H1 (cell line): ENCODE results near the gene GREB1. TPM values are rescaled to one million over a fixed set of nuclear protein-coding genes. Genes with fewer than 3 reads are reported as not detected.

ENCODE experiments used
- CTCF ChIA-PET: fragments of 300-600 bp; sonication (Branson Sonifier 250); formaldehyde crosslinking; loops from one replicate; lab custom pipeline; 2021; ENCODE audit not compliant: partially characterized antibody; lab: Charles Lee
- POLR2A ChIA-PET: fragments of 300-600 bp; sonication (Branson Sonifier 250); formaldehyde crosslinking; loops from one replicate; lab custom pipeline; 2021; ENCODE audit warnings: inconsistent platforms; ENCODE audit not compliant: partially characterized antibody; lab: Charles Lee
- DNase-seq, 2 experiments: peaks; one replicate each; pipeline versions ENCODE4 v3.0.0 to v3.0.0-alpha.2; 2010 to 2022; ENCODE audit warnings: low spot score in 2 of 2, low read depth in 1 of 2, mixed read lengths in 1 of 2
- FAIRE-seq: peaks from 2 replicates; lab custom pipeline; 2011; peaks lifted over from hg19 to GRCh38; lab: Jason Lieb, UNC
- H2AFZ ChIP-seq: 2 replicates; pipeline ENCODE4 v1.8.1; 2012; ENCODE audit warnings: low read length, inconsistent platforms
- H2AK5ac ChIP-seq: 2 replicates; pipeline ENCODE4 v1.6.1; 2013; ENCODE audit warnings: low read depth, low read length
- H2BK120ac ChIP-seq: replicated peaks from 2 replicates; pipeline ENCODE3; 2013; ENCODE audit warnings: low read depth, low read length, inconsistent platforms
- H2BK12ac ChIP-seq: 2 replicates; pipeline ENCODE4 v1.6.1; 2013; ENCODE audit warnings: low read depth, low read length
- H2BK15ac ChIP-seq: 2 replicates; pipeline ENCODE4 v1.6.1; 2013; ENCODE audit warnings: low read length
- H2BK20ac ChIP-seq: 2 replicates; pipeline ENCODE4 v1.6.1; 2013; ENCODE audit warnings: low read length
- H2BK5ac ChIP-seq: 2 replicates; pipeline ENCODE4 v1.6.1; 2013; ENCODE audit warnings: low read depth, low read length
- H3K14ac ChIP-seq: 2 replicates; pipeline ENCODE4 v1.6.1; 2013; ENCODE audit warnings: inconsistent platforms; ENCODE audit not compliant: insufficient read length
- H3K18ac ChIP-seq: 2 replicates; pipeline ENCODE4 v1.6.1; 2013; ENCODE audit warnings: low read length; ENCODE audit errors: extremely low read depth
- H3K23ac ChIP-seq: 2 replicates; pipeline ENCODE4 v1.6.1; 2013; ENCODE audit warnings: inconsistent platforms; ENCODE audit not compliant: insufficient read length
- H3K23me2 ChIP-seq: 2 replicates; pipeline ENCODE4 v1.6.1; 2013; ENCODE audit warnings: low read depth, low read length
- H3K27ac ChIP-seq: 2 replicates; pipeline ENCODE4 v1.6.1; 2011; ENCODE audit warnings: low read depth, low read length, inconsistent platforms
- H3K27me3 ChIP-seq, 4 experiments: replicated peaks in 1 of 4; 1 replicate in 1 of 4; 2 replicates in 3 of 4; pipeline versions ENCODE4 v1.6.1 to v1.8.1; 2011 to 2013; ENCODE audit warnings: low read length in 3 of 4, mild to moderate bottlenecking in 3 of 4, inconsistent platforms in 2 of 4, mixed read lengths in 2 of 4, moderate library complexity in 1 of 4; ENCODE audit not compliant: control insufficient read depth in 3 of 4, insufficient read depth in 3 of 4; ENCODE audit errors: extremely low read depth in 1 of 4
- H3K36me3 ChIP-seq, 4 experiments: 2 replicates each; pipeline versions ENCODE4 v1.6.1 to v1.8.1; 2011 to 2013; ENCODE audit warnings: mild to moderate bottlenecking in 4 of 4, low read length in 3 of 4, moderate library complexity in 2 of 4, control low read depth in 1 of 4, inconsistent platforms in 1 of 4; ENCODE audit not compliant: insufficient read depth in 4 of 4, control insufficient read depth in 2 of 4
- H3K4ac ChIP-seq: replicated peaks from 2 replicates; pipeline ENCODE3; 2013; ENCODE audit warnings: low read length, low read depth, mixed read lengths, inconsistent platforms; ENCODE audit not compliant: insufficient read length
- H3K4me1 ChIP-seq, 4 experiments: replicated peaks in 1 of 4; 1 replicate in 1 of 4; 2 replicates in 3 of 4; pipeline versions ENCODE4 v1.6.1 to v1.8.1; 2011 to 2013; ENCODE audit warnings: low read length in 3 of 4, inconsistent platforms in 2 of 4, mixed read lengths in 1 of 4; ENCODE audit not compliant: insufficient read depth in 4 of 4, control insufficient read depth in 3 of 4
- H3K4me2 ChIP-seq, 2 experiments: 2 replicates each; pipeline versions ENCODE4 v1.6.1 to v1.8.1; 2011 to 2013; ENCODE audit warnings: low read depth in 2 of 2, low read length in 2 of 2, control low read depth in 1 of 2, inconsistent platforms in 1 of 2, mild to moderate bottlenecking in 1 of 2; ENCODE audit not compliant: insufficient read depth in 1 of 2
- H3K4me3 ChIP-seq, 4 experiments: fragments of 200-600, 300-600 bp in 1 of 4; sonication (generic), shearing (Covaris generic), sonication (Bioruptor Twin) in 1 of 4; 2 replicates each; pipeline versions ENCODE4 v1.5.1 to v1.8.1; 2011 to 2016; ENCODE audit warnings: low read length in 4 of 4, low read depth in 3 of 4, control low read depth in 2 of 4, inconsistent platforms in 2 of 4, mild to moderate bottlenecking in 2 of 4, mixed read lengths in 1 of 4, moderate library complexity in 1 of 4; ENCODE audit not compliant: insufficient read depth in 2 of 4; ENCODE audit errors: extremely low read depth in 1 of 4
- H3K56ac ChIP-seq: replicated peaks from 2 replicates; pipeline ENCODE3; 2013; ENCODE audit warnings: low read depth, mild to moderate bottlenecking, mixed read lengths, low read length, inconsistent platforms; ENCODE audit not compliant: insufficient read length
- H3K79me1 ChIP-seq: 2 replicates; pipeline ENCODE4 v1.6.1; 2013; ENCODE audit warnings: low read depth, low read length, control low read depth
- H3K79me2 ChIP-seq, 2 experiments: 2 replicates each; pipeline versions ENCODE4 v1.6.1 to v1.8.1; 2012 to 2013; ENCODE audit warnings: low read length in 2 of 2, mild to moderate bottlenecking in 2 of 2, inconsistent platforms in 1 of 2; ENCODE audit not compliant: insufficient read depth in 2 of 2, control insufficient read depth in 1 of 2
- H3K9ac ChIP-seq, 4 experiments: replicated peaks in 1 of 4; 1 replicate in 1 of 4; 2 replicates in 3 of 4; pipeline versions ENCODE4 v1.6.1 to v1.8.1; 2011 to 2013; ENCODE audit warnings: low read depth in 3 of 4, low read length in 3 of 4, control low read depth in 2 of 4, mild to moderate bottlenecking in 2 of 4, moderate library complexity in 2 of 4, inconsistent platforms in 1 of 4; ENCODE audit errors: extremely low read depth in 1 of 4
- H3K9me3 ChIP-seq, 2 experiments: 2 replicates each; pipeline versions ENCODE4 v1.6.1 to v1.8.1; 2012 to 2013; ENCODE audit warnings: mild to moderate bottlenecking in 2 of 2, moderate library complexity in 2 of 2, control low read depth in 1 of 2, inconsistent platforms in 1 of 2, low read depth in 1 of 2, low read length in 1 of 2, mixed read lengths in 1 of 2; ENCODE audit not compliant: insufficient read depth in 2 of 2
- H4K20me1 ChIP-seq, 2 experiments: replicated peaks in 1 of 2; 2 replicates each; pipeline versions ENCODE3 to v1.8.1; 2011 to 2013; ENCODE audit warnings: inconsistent platforms in 2 of 2, low read length in 2 of 2, mild to moderate bottlenecking in 1 of 2; ENCODE audit not compliant: insufficient read depth in 2 of 2, control insufficient read depth in 1 of 2
- H4K5ac ChIP-seq: 2 replicates; pipeline ENCODE4 v1.6.1; 2013; ENCODE audit warnings: low read length, low read depth, mixed read lengths, inconsistent platforms; ENCODE audit not compliant: insufficient read length
- H4K8ac ChIP-seq: 2 replicates; pipeline ENCODE4 v1.8.0; 2013; ENCODE audit warnings: mild to moderate bottlenecking, moderate library complexity, low read length, inconsistent platforms; ENCODE audit not compliant: insufficient read depth; ENCODE audit errors: extremely low read depth
- H4K91ac ChIP-seq: replicated peaks from 2 replicates; pipeline ENCODE3; 2013; ENCODE audit warnings: low read length, mixed read lengths, inconsistent platforms; ENCODE audit not compliant: insufficient read length
- ASH2L ChIP-seq: fragments of 200-600, 300-600 bp; sonication (generic); IDR thresholded peaks from one replicate; pipeline ENCODE4 v1.7.1; 2017; ENCODE audit warnings: low read length
- ATF2 ChIP-seq: IDR thresholded peaks from 2 replicates; pipeline ENCODE4 v1.6.1; 2012; ENCODE audit warnings: low read length, inconsistent platforms
- ATF3 ChIP-seq: IDR thresholded peaks from 2 replicates; pipeline ENCODE4 v1.6.1; 2011; ENCODE audit warnings: low read depth, mild to moderate bottlenecking, low read length; ENCODE audit not compliant: insufficient read depth
- CHD2 ChIP-seq: IDR thresholded peaks from 2 replicates; pipeline ENCODE4 v1.6.1; 2012; ENCODE audit warnings: low read length, improper control_type of control experiment
- CTBP2 ChIP-seq: IDR thresholded peaks from 2 replicates; pipeline ENCODE4 v1.7.0; 2011; ENCODE audit warnings: borderline replicate concordance, mild to moderate bottlenecking, moderate library complexity, mixed read lengths, low read length; ENCODE audit not compliant: insufficient read depth, insufficient read length
- E2F6 ChIP-seq: IDR thresholded peaks from 2 replicates; pipeline ENCODE4 v1.6.1; 2012; ENCODE audit warnings: inconsistent platforms
- JUN ChIP-seq: IDR thresholded peaks from 2 replicates; pipeline ENCODE4 v1.6.1; 2011; ENCODE audit warnings: low read depth, mild to moderate bottlenecking, improper control_type of control experiment, low read length
- KDM1A ChIP-seq: fragments of 200-600, 300-600 bp; sonication (generic); IDR thresholded peaks from 2 replicates; pipeline ENCODE4 v1.7.1; 2016; ENCODE audit warnings: mild to moderate bottlenecking, low read length, borderline replicate concordance
- MAFK ChIP-seq: IDR thresholded peaks from 2 replicates; pipeline ENCODE4 v1.6.1; 2012; ENCODE audit warnings: low read depth, mild to moderate bottlenecking, improper control_type of control experiment, low read length
- POU5F1 ChIP-seq: IDR thresholded peaks from 2 replicates; pipeline ENCODE4 v1.6.1; 2011; ENCODE audit warnings: low read depth, mild to moderate bottlenecking, low read length, moderate library complexity
- WGBS, 2 experiments: shearing (Covaris generic) in 1 of 2; methylation state at CpG; one replicate each; pipeline versions ENCODE4 v1.1.6 to v1.1.7; 2013 to 2015; ENCODE audit warnings: low lambda C conversion rate in 2 of 2, mixed read lengths in 2 of 2, inconsistent platforms in 1 of 2, low coverage in 1 of 2, missing lambda C conversion rate in 1 of 2; ENCODE audit not compliant: insufficient replicate concordance in 2 of 2, insufficient coverage in 1 of 2, insufficient read length in 1 of 2; ENCODE audit errors: extremely low coverage in 1 of 2, missing lambda C conversion rate in 1 of 2; 5-methylcytosine and 5-hydroxymethylcytosine counted together
- polyA plus RNA-seq, 7 experiments: library from polyadenylated mRNA; depleted of rRNA in 3 of 7; stranded (reverse) in 5 of 7; unstranded in 2 of 7; fragments of >200 nt in 5 of 7; fragments of 200-250 nt in 2 of 7; gene quantifications; 1 replicate in 5 of 7; 2 replicates in 1 of 7; 4 replicates in 1 of 7; pipeline versions ENCODE4 v1.2.1 to v1.2.3, GENCODE V29; 2011 to 2013; ENCODE audit warnings: missing spikeins in 2 of 7, mixed read lengths in 2 of 7
- total RNA-seq: library from RNA; stranded (reverse); fragmentation: NEBNext Ultra II Directional; extraction: Animal tissue kit (Norgen Biotek cat#: 25700); gene quantifications from 2 replicates; pipeline ENCODE4 v1.2.1, GENCODE V29; 2021

GREB1 gene
- total and polyA plus RNA-seq, 2 of the 8 experiments (the other 6 are each of a cell fraction or from before 2014, with no cell fraction given) = 7.9 to 43.4 TPM

- DNase-seq (no peak), FAIRE-seq (no peak)
- H3K4me2 ChIP-seq = no peak overlapping the region
- no peak overlapping the region for H4K8ac ChIP-seq
- H3K56ac ChIP-seq = no peak overlapping the region
- H3K36me3 ChIP-seq = peaks cover 0 to 10% (median 6%) of the 10 kb centered on the region in 4 experiments; a peak in 5 of 8 replicates
- H2BK12ac ChIP-seq = no peak overlapping the region
- no peak overlapping the region for H3K4ac ChIP-seq
- no peak overlapping the region for H2BK5ac ChIP-seq
- POLR2A ChIA-PET = no interaction called here
- H3K18ac ChIP-seq = no peak overlapping the region
- H3K4me3 ChIP-seq = no peak overlapping the region
- no peak overlapping the region for H2AK5ac ChIP-seq
- no peak overlapping the region for H3K27ac ChIP-seq
- peaks cover 0 to 6% of the 10 kb centered on the region in 2 experiments for H4K20me1 ChIP-seq
- H2BK20ac ChIP-seq = no peak overlapping the region
- H4K91ac ChIP-seq = no peak overlapping the region
- CTCF ChIA-PET = interaction anchor here (1.1 to 2.1 kb wide), 4 partner anchors 10 to 64 kb away, joined by 3 to 5 read pairs (median 4); no protein-coding TSS in a partner anchor
- no peak overlapping the region for H3K14ac ChIP-seq
- H3K23me2 ChIP-seq = no peaks in the 10 kb centered on the region
- H3K9ac ChIP-seq = no peak overlapping the region
- H3K79me2 ChIP-seq = no peaks in the 10 kb centered on the region; a peak in 1 of 4 replicates
- no peak overlapping the region for H2BK15ac ChIP-seq
- H3K4me1 ChIP-seq = no peaks in the 10 kb centered on the region
- H3K27me3 ChIP-seq = no peaks in the 10 kb centered on the region
- H2BK120ac ChIP-seq = no peak overlapping the region
- no peaks in the 10 kb centered on the region for H3K79me1 ChIP-seq
- H2AFZ ChIP-seq = no peak overlapping the region
- H4K5ac ChIP-seq = no peak overlapping the region
- H3K23ac ChIP-seq = no peak overlapping the region
- H3K9me3 ChIP-seq = no peaks in the 10 kb centered on the region
- 95% methylated on average over 27 of the region's 33 CpGs; no CpG with 5 or more reads in 1 of the 2 experiments for WGBS, 2 experiments
- TF ChIP-seq E2F6 = no peak
- TF ChIP-seq JUN = no peak
- no peak for TF ChIP-seq MAFK
- no peak for TF ChIP-seq POU5F1
- no peak for TF ChIP-seq CHD2
- TF ChIP-seq CTBP2 = no peak
- TF ChIP-seq ASH2L = no peak
- no peak for TF ChIP-seq KDM1A
- TF ChIP-seq ATF3 = no peak
- TF ChIP-seq ATF2 = no peak
Measured at GRCh38 chr2:11617984-11618707, 84.3 kb downstream of the GREB1 start.
